Chondrocyte (in vitro differentiated cells): ENCODE results near the gene EXOC2. TPM values are rescaled to one million over a fixed set of nuclear protein-coding genes. Genes with fewer than 3 reads are reported as not detected.
A peak's percentile ranks its signal among the peaks of the same experiment; 100 is the strongest.

Experiments used
- DNase-seq: peaks from one replicate; pipeline ENCODE4 v3.0.0; 2021; ENCODE audit warnings: mixed read lengths, low spot score
- H3K27ac Mint-ChIP-seq: one replicate; pipeline ENCODE4 v1.8.0; 2021; ENCODE audit warnings: mild to moderate bottlenecking, moderate library complexity, mixed read lengths; ENCODE audit not compliant: unreplicated experiment
- H3K27me3 Mint-ChIP-seq: 2 replicates; pipeline ENCODE4 v1.8.0; 2021; ENCODE audit warnings: low read depth, mixed read lengths
- H3K36me3 Mint-ChIP-seq: 2 replicates; pipeline ENCODE4 v1.8.0; 2021; ENCODE audit warnings: low read depth, mixed read lengths
- H3K4me1 Mint-ChIP-seq: 2 replicates; pipeline ENCODE4 v1.8.0; 2021; ENCODE audit warnings: low read depth, mild to moderate bottlenecking, mixed read lengths
- H3K4me3 Mint-ChIP-seq: one replicate; pipeline ENCODE4 v1.8.0; 2021; ENCODE audit warnings: mild to moderate bottlenecking, moderate library complexity, mixed read lengths; ENCODE audit not compliant: unreplicated experiment
- H3K9me3 Mint-ChIP-seq: 2 replicates; pipeline ENCODE4 v1.8.0; 2021; ENCODE audit warnings: low read depth, mixed read lengths
- total RNA-seq: library from RNA; stranded (reverse); gene quantifications from 3 replicates; pipeline ENCODE4 v1.2.1, GENCODE V29; 2021
- TF ChIP-seq, protein P1 (sequence below): fragments of 200-600 bp; sonication (generic); IDR thresholded peaks from 2 replicates; pipeline ENCODE4 v1.5.0; 2021; ENCODE audit warnings: antibody characterized with exemption, mild to moderate bottlenecking, moderate library complexity

Gene EXOC2
- total RNA-seq, 1 donor from 2014 or later = 27.5 TPM

DNA sequence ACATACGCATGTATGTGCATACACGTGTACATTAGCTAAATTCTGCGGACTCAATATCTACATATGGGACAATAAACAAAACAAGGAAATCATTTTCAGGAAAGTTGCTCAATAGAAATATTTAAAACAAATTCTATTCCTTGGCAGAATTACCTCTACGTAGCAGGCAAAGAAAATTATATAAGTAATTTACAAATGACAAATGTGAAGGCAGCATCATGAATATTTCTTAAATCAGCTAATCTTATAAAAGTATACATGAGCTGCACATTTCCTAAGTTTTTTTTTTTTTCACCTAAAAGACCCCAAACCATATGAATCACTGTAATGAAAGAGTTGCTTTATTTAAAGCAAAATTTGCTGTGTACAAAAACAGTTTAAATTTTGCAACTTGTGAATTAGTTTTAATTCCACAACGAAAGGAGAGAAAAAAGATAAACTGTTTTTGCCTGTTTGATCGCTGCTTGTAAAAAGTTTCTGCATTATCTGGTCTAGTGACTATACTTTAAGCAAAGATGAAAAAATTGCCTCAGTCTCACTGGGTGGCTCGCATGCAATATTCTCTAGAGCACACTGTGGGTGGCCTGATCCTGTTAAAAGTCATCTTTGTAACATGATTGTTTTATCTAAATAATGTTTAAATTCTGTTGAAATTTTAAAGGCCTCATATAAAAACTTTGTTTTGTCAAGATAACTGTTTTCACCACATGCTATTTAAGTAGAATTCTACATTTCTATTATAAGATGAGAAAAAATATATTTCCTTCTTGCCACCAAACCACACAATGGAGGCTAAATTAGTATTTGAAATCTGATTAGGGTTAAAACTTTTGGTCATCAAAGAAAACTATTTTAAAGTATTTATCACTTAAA lies 93.1 kb downstream of the EXOC2 start:
- H3K9me3 Mint-ChIP-seq = no peaks in the 10 kb centered on the region
- no peak overlapping the region for H3K27ac Mint-ChIP-seq
- no peaks in the 10 kb centered on the region for H3K27me3 Mint-ChIP-seq
- DNase-seq = no peak
- peaks cover 3% of the 10 kb centered on the region for H3K4me1 Mint-ChIP-seq
- peaks cover 17% of the 10 kb centered on the region for H3K36me3 Mint-ChIP-seq
- TF ChIP-seq, protein P1, sequence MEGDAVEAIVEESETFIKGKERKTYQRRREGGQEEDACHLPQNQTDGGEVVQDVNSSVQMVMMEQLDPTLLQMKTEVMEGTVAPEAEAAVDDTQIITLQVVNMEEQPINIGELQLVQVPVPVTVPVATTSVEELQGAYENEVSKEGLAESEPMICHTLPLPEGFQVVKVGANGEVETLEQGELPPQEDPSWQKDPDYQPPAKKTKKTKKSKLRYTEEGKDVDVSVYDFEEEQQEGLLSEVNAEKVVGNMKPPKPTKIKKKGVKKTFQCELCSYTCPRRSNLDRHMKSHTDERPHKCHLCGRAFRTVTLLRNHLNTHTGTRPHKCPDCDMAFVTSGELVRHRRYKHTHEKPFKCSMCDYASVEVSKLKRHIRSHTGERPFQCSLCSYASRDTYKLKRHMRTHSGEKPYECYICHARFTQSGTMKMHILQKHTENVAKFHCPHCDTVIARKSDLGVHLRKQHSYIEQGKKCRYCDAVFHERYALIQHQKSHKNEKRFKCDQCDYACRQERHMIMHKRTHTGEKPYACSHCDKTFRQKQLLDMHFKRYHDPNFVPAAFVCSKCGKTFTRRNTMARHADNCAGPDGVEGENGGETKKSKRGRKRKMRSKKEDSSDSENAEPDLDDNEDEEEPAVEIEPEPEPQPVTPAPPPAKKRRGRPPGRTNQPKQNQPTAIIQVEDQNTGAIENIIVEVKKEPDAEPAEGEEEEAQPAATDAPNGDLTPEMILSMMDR = no peak
- no peak overlapping the region for H3K4me3 Mint-ChIP-seq

DNA sequence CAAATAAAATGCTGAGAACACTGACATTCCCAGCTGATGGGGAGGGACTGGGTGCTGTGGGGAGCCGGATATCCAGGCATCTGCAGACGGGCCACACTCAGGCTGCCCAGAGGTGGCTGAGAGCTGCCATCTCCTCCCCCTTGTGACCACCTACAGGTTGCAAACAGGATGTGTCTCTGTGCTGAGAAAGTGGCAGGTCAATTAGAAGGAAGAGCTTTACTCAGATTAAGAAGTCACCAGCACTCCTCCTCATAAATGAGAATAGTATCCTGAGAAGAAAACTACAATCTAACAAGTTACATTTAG lies 99.1 kb downstream of the EXOC2 start:
- Mint-ChIP-seq H3K27ac (no peak overlapping the region), H3K36me3 (peaks cover 28% of the 10 kb centered on the region), H3K9me3 (no peaks in the 10 kb centered on the region), H3K27me3 (no peaks in the 10 kb centered on the region), H3K4me1 (peaks cover 3% of the 10 kb centered on the region), H3K4me3 (no peak overlapping the region)
- TF ChIP-seq, protein P1 = no peak
- DNase-seq = no peak

DNA sequence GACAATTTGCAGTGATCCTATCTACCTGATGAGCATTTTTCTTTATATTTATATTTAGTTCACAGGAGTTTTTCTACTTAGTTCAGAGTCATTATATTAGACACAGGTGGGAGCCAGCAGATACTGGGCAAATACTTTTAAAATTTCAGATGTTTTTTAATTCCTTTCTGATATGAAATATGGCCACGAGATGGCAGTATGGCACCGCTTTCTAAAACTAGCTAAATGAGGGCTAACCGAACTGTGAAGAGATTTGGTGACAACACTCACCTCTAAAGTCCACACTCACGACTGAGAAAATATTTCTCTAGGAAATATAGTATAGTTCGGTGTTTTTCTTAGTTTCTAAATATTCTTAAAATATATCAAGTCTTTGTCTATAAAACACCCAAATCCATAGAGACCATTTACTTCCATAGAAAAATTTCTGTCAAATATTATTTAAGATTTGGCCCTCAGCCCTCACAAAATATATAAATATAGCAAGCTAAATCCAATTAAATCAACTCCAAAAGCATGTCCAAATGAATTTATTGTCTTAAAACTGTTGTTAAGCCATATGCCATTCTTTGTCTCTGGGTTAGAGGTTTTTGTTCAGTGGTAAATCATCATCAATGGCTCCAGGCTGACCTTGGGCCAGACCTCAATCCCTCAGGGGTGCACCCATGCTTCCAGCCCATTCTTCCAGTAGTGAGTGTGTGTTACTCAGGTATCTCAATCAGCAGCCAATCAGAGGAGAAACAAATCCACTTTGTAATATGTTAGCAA lies 99.6 kb downstream of the EXOC2 start:
- Mint-ChIP-seq H3K4me3 (no peak overlapping the region), H3K9me3 (no peaks in the 10 kb centered on the region), H3K27ac (no peak overlapping the region), H3K36me3 (peaks cover 28% of the 10 kb centered on the region), H3K4me1 (peaks cover under 1% of the 10 kb centered on the region), H3K27me3 (no peaks in the 10 kb centered on the region)
- TF ChIP-seq, protein P1 = peak; percentile 91
- no peak for DNase-seq

DNA sequence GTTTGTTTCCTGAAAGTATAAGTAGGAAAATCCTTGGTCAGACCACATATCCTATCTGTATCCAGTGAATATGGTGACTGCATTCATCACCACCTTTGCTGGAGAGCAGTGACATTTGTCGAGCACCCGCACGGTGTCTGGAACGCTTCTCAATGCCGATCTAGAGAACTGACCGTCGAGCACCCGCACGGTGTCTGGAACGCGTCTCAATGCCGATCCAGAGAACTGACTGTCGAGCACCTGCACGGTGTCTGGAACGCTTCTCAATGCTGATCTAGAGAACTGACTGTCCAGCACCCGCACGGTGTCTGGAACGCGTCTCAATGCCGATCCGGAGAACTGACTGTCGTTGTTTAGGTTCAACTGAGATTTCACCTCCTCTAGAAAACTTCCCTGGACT lies 103.8 kb downstream of the EXOC2 start:
- TF ChIP-seq, protein P1 = no peak
- no peak overlapping the region for H3K27ac Mint-ChIP-seq
- no peak overlapping the region for H3K4me3 Mint-ChIP-seq
- H3K36me3 Mint-ChIP-seq = peaks cover 19% of the 10 kb centered on the region
- no peaks in the 10 kb centered on the region for H3K9me3 Mint-ChIP-seq
- no peak for DNase-seq
- peaks cover 15% of the 10 kb centered on the region for H3K4me1 Mint-ChIP-seq
- no peaks in the 10 kb centered on the region for H3K27me3 Mint-ChIP-seq

DNA sequence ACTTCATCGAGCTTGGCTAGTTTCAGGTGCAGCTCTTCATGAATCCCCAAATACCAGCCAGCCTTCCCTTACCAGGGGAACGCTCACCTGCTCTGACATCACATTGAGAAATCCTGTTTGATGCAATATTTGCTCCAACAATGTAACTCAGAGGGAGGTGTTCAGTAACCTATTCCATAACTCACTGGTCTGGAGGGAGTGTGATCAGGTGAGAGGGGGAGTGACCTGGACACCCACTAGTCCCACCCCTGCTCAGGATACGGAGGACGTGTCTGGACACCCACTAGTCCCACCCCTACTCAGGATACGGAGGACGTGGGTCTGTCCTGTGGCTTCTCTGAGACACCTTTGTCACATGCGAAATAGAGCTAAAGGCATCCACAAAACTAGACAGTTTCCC lies 106.4 kb downstream of the EXOC2 start:
- no peak for DNase-seq
- Mint-ChIP-seq H3K27me3 (no peaks in the 10 kb centered on the region), H3K9me3 (no peaks in the 10 kb centered on the region), H3K36me3 (peaks cover 14% of the 10 kb centered on the region), H3K4me3 (no peak overlapping the region), H3K4me1 (peaks cover 32% of the 10 kb centered on the region), H3K27ac (no peak overlapping the region)
- TF ChIP-seq, protein P1 = no peak
